ENCODE measurements around the gene MYL1.

DNA sequence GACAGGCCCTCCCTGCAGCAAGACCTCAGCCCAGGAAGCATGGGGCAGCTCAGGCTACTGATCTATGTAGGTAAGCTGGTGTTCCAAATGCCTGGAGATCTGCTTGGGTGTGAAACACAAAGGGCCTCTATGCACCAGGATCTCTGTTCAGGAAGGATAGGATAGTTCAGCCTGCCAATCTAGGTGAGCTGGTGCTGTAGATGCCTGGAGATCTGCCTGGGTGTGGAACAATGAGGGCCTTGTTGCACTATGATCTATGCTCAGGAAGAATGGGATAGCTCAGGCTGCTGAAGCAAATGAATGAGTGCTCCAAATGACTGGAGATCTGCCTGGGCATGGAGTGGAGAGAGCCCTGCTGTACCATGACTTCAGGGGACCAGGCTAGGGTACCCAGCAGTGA lies 48.9 kb upstream of the MYL1 start:
- TF ChIP-seq, protein P1, sequence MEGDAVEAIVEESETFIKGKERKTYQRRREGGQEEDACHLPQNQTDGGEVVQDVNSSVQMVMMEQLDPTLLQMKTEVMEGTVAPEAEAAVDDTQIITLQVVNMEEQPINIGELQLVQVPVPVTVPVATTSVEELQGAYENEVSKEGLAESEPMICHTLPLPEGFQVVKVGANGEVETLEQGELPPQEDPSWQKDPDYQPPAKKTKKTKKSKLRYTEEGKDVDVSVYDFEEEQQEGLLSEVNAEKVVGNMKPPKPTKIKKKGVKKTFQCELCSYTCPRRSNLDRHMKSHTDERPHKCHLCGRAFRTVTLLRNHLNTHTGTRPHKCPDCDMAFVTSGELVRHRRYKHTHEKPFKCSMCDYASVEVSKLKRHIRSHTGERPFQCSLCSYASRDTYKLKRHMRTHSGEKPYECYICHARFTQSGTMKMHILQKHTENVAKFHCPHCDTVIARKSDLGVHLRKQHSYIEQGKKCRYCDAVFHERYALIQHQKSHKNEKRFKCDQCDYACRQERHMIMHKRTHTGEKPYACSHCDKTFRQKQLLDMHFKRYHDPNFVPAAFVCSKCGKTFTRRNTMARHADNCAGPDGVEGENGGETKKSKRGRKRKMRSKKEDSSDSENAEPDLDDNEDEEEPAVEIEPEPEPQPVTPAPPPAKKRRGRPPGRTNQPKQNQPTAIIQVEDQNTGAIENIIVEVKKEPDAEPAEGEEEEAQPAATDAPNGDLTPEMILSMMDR (IDR thresholded peaks at IDR 0.05; ENCODE audit: insufficient read depth, low read depth, low read length) = no peak
- TF ChIP-seq EZH2 (IDR thresholded peaks at IDR 0.05; ENCODE audit: insufficient read depth, low read length) = no peak

All from astrocyte (in vitro differentiated cells and primary cell).